ENCODE results near the gene AKAP7.
"Not testable (repeated sequence)": the region's sequence is repeated elsewhere in the genome, so short reads cannot be mapped to it uniquely, and the experiment has no call there.

Gene AKAP7

GRCh38 chr6:131303338-131303930, 168.2 kb downstream of the AKAP7 start:
- DNase-seq: no peak

GRCh38 chr6:131305037-131305850, 170.0 kb downstream of the AKAP7 start:
- no peak for DNase-seq

- no peak for DNase-seq
Measured at GRCh38 chr6:131309437-131309836, 174.2 kb downstream of the AKAP7 start.

GRCh38 chr6:131314838-131315237, 179.6 kb downstream of the AKAP7 start:
- DNase-seq: no peak

- no peak for DNase-seq
Measured at GRCh38 chr6:131316654-131317053, 181.4 kb downstream of the AKAP7 start.

- no peak for DNase-seq
Measured at GRCh38 chr6:131317516-131317915, 182.2 kb downstream of the AKAP7 start.

- no peak for DNase-seq
Measured at GRCh38 chr6:131321589-131321988, 186.3 kb downstream of the AKAP7 start.

GRCh38 chr6:131322125-131322524, 186.9 kb downstream of the AKAP7 start:
- DNase-seq: no peak

- DNase-seq: not testable (repeated sequence)
Measured at GRCh38 chr6:131325669-131326068, 190.4 kb downstream of the AKAP7 start.

- DNase-seq: not testable (repeated sequence)
Measured at GRCh38 chr6:131328727-131329126, 193.5 kb downstream of the AKAP7 start.

- DNase-seq: no peak
Measured at GRCh38 chr6:131331151-131331550, 195.9 kb downstream of the AKAP7 start.

- no peak for DNase-seq
Measured at GRCh38 chr6:131331873-131332781, 196.9 kb downstream of the AKAP7 start.
